Nephron progenitor cell (in vitro differentiated cells): Measurements from ENCODE around the gene CMTM7.
A peak's percentile ranks its signal among the peaks of the same experiment; 100 is the strongest.

Experiments used
- DNase-seq: peaks from one replicate; pipeline ENCODE4 v3.0.0; 2021
- H3K27ac Mint-ChIP-seq: 2 replicates; pipeline ENCODE4 v1.8.0; 2021; ENCODE audit warnings: mild to moderate bottlenecking, moderate library complexity, mixed read lengths
- H3K27me3 Mint-ChIP-seq: 2 replicates; pipeline ENCODE4 v1.8.0; 2021; ENCODE audit warnings: mild to moderate bottlenecking, low read depth, mixed read lengths; ENCODE audit not compliant: poor library complexity
- H3K36me3 Mint-ChIP-seq: 2 replicates; pipeline ENCODE4 v1.8.0; 2021; ENCODE audit warnings: low read depth, mixed read lengths
- H3K4me1 Mint-ChIP-seq: 2 replicates; pipeline ENCODE4 v1.8.0; 2021; ENCODE audit warnings: mixed read lengths
- H3K4me3 Mint-ChIP-seq: 2 replicates; pipeline ENCODE4 v1.8.0; 2021; ENCODE audit warnings: mild to moderate bottlenecking, moderate library complexity, mixed read lengths
- H3K9me3 Mint-ChIP-seq: 2 replicates; pipeline ENCODE4 v1.8.0; 2021; ENCODE audit warnings: mild to moderate bottlenecking, moderate library complexity, mixed read lengths
- CTCF ChIP-seq: fragments of 200-600 bp; sonication (generic); IDR thresholded peaks from 2 replicates; pipeline ENCODE4 v1.5.0; 2021; ENCODE audit warnings: antibody characterized with exemption

CMTM7 gene

GRCh38 chr3:32452009-32452408 lies 60.4 kb downstream of the CMTM7 start:
- H3K27me3 Mint-ChIP-seq: peaks cover 2% of the 10 kb centered on the region
- no peak for DNase-seq
- no peak overlapping the region for H3K4me3 Mint-ChIP-seq
- TF ChIP-seq CTCF: no peak
- peaks cover 40% of the 10 kb centered on the region for H3K36me3 Mint-ChIP-seq
- H3K4me1 Mint-ChIP-seq: peaks cover 26% of the 10 kb centered on the region
- peaks cover 2% of the 10 kb centered on the region for H3K9me3 Mint-ChIP-seq
- no peak overlapping the region for H3K27ac Mint-ChIP-seq

GRCh38 chr3:32453346-32453745 lies 61.7 kb downstream of the CMTM7 start:
- Mint-ChIP-seq H3K9me3 (no peaks in the 10 kb centered on the region), H3K4me1 (peaks cover 31% of the 10 kb centered on the region), H3K27me3 (peaks cover 4% of the 10 kb centered on the region), H3K4me3 (peak overlapping the region; percentile 23), H3K27ac (peak overlapping the region; percentile 73), H3K36me3 (peaks cover 39% of the 10 kb centered on the region)
- TF ChIP-seq CTCF: no peak
- DNase-seq: no peak

- Mint-ChIP-seq H3K4me1 (peaks cover 32% of the 10 kb centered on the region), H3K27me3 (peaks cover 4% of the 10 kb centered on the region), H3K4me3 (no peak overlapping the region), H3K9me3 (no peaks in the 10 kb centered on the region), H3K27ac (peak overlapping the region; percentile 44), H3K36me3 (peaks cover 41% of the 10 kb centered on the region)
- no peak for TF ChIP-seq CTCF
- DNase-seq: no peak
These were observed 62.5 kb downstream of the CMTM7 start for GRCh38 chr3:32454111-32454510.

GRCh38 chr3:32454731-32455608 lies 63.3 kb downstream of the CMTM7 start:
- no peak for TF ChIP-seq CTCF
- no peak overlapping the region for H3K4me3 Mint-ChIP-seq

GRCh38 chr3:32455609-32456428 lies 64.2 kb downstream of the CMTM7 start:
- Mint-ChIP-seq H3K4me1 (peaks cover 32% of the 10 kb centered on the region), H3K36me3 (peaks cover 37% of the 10 kb centered on the region), H3K27ac (peak overlapping the region; percentile 42), H3K9me3 (no peaks in the 10 kb centered on the region), H3K4me3 (no peak overlapping the region), H3K27me3 (peaks cover 6% of the 10 kb centered on the region)
- no peak for DNase-seq
- TF ChIP-seq CTCF: no peak

More at GRCh38 chr3:32454731-32455608, 63.3 kb downstream of the CMTM7 start:
- H3K27me3 Mint-ChIP-seq: peaks cover 3% of the 10 kb centered on the region
- no peaks in the 10 kb centered on the region for H3K9me3 Mint-ChIP-seq
- H3K27ac Mint-ChIP-seq: peak overlapping the region; percentile 58
- peaks cover 32% of the 10 kb centered on the region for H3K4me1 Mint-ChIP-seq
- no peak for DNase-seq
- peaks cover 41% of the 10 kb centered on the region for H3K36me3 Mint-ChIP-seq
